BLaER1 treated with 17β-estradiol and CSF1 and Interleukin-3, amounts not matched to agents 10 nM and 100 nM (cell line): ENCODE results near the gene NPDC1.

ENCODE experiments used
- H3K27ac ChIP-seq, 11 experiments: shearing (Covaris generic); formaldehyde crosslinking; 2 replicates each; pipeline ENCODE4 v1.8.1; 2022
- H3K27me3 ChIP-seq, 11 experiments: shearing (Covaris generic); formaldehyde crosslinking; 2 replicates each; pipeline ENCODE4 v1.8.1; 2022
- H3K36me3 ChIP-seq, 11 experiments: shearing (Covaris generic); formaldehyde crosslinking; 2 replicates each; pipeline ENCODE4 v1.8.1; 2022
- H3K4me1 ChIP-seq, 10 experiments: shearing (Covaris generic); formaldehyde crosslinking; 2 replicates each; pipeline ENCODE4 v1.8.1; 2022
- H3K4me2 ChIP-seq, 11 experiments: shearing (Covaris generic); formaldehyde crosslinking; 2 replicates each; pipeline ENCODE4 v1.8.1; 2022
- H3K4me3 ChIP-seq, 10 experiments: shearing (Covaris generic); formaldehyde crosslinking; 2 replicates each; pipeline ENCODE4 v1.8.1; 2022
- H3K9ac ChIP-seq, 11 experiments: shearing (Covaris generic); formaldehyde crosslinking; 2 replicates each; pipeline ENCODE4 v1.8.1; 2022
- H3K9me3 ChIP-seq, 11 experiments: shearing (Covaris generic); formaldehyde crosslinking; replicated peaks in 1 of 11; 2 replicates each; pipeline ENCODE4 v1.8.1; 2022
- H4K20me1 ChIP-seq, 11 experiments: shearing (Covaris generic); formaldehyde crosslinking; 2 replicates each; pipeline ENCODE4 v1.8.1; 2022
- Cebpa-rat ChIP-seq, 11 experiments: shearing (Covaris generic); IDR thresholded peaks; 2 replicates each; pipeline ENCODE4 v1.8.1; 2022

NPDC1 gene

GRCh38 chr9:137042751-137043727 lies 2.9 kb downstream of the NPDC1 start:
- no peak for TF ChIP-seq Cebpa-rat (IDR thresholded peaks at IDR 0.05)
- peak overlapping the region; percentile 95 to 100 (median 99) for H3K4me2 ChIP-seq
- H3K27me3 ChIP-seq = peaks cover 13 to 39% (median 32%) of the 10 kb centered on the region in 11 experiments

GRCh38 chr9:137041124-137041523 lies 4.9 kb downstream of the NPDC1 start:
- H3K27ac ChIP-seq = peak overlapping the region in 8 of 11 experiments; percentile 5 to 57 (median 32); a peak in 14 of 22 replicates
- H3K27me3 ChIP-seq = peaks cover 0 to 21% (median 15%) of the 10 kb centered on the region in 11 experiments; a peak in 15 of 22 replicates
- no peak for TF ChIP-seq Cebpa-rat (IDR thresholded peaks at IDR 0.05)
- peak overlapping the region in 5 of 10 experiments; percentile 6 to 59 (median 29); a peak in 9 of 20 replicates for H3K4me3 ChIP-seq
- H3K4me2 ChIP-seq = peak overlapping the region; percentile 95 to 100 (median 99)
- H3K9me3 ChIP-seq = no peaks in the 10 kb centered on the region
- peaks cover 46 to 95% (median 84%) of the 10 kb centered on the region in 11 experiments for H4K20me1 ChIP-seq
- H3K36me3 ChIP-seq = peaks cover 32 to 51% (median 43%) of the 10 kb centered on the region in 11 experiments
- peaks cover 54 to 88% (median 69%) of the 10 kb centered on the region in 10 experiments for H3K4me1 ChIP-seq
- H3K9ac ChIP-seq = peak overlapping the region in 10 of 11 experiments; percentile 13 to 63 (median 50); a peak in 19 of 22 replicates

More at GRCh38 chr9:137042751-137043727, 2.9 kb downstream of the NPDC1 start:
- Histone ChIP-seq H3K9me3 (no peaks in the 10 kb centered on the region), H4K20me1 (peaks cover 43 to 88% (median 76%) of the 10 kb centered on the region in 11 experiments), H3K4me1 (peaks cover 54 to 83% (median 70%) of the 10 kb centered on the region in 10 experiments), H3K27ac (peak overlapping the region in 3 of 11 experiments; percentile 18 to 70 (median 37); a peak in 1 of 22 replicates), H3K9ac (peak overlapping the region in 10 of 11 experiments; percentile 8 to 84 (median 72); a peak in 19 of 22 replicates), H3K4me3 (peak overlapping the region in 7 of 10 experiments; percentile 72 to 85 (median 82); a peak in 12 of 20 replicates), H3K36me3 (peaks cover 21 to 33% (median 27%) of the 10 kb centered on the region in 11 experiments)

GRCh38 chr9:137040568-137040967 lies 5.4 kb downstream of the NPDC1 start:
- peak overlapping the region; percentile 95 to 100 (median 99) for H3K4me2 ChIP-seq
- peaks cover 51 to 98% (median 88%) of the 10 kb centered on the region in 11 experiments for H4K20me1 ChIP-seq
- H3K27me3 ChIP-seq = peaks cover 0 to 16% (median 10%) of the 10 kb centered on the region in 11 experiments; a peak in 14 of 22 replicates
- TF ChIP-seq Cebpa-rat (IDR thresholded peaks at IDR 0.05) = no peak
- H3K9ac ChIP-seq = peak overlapping the region in 9 of 11 experiments; percentile 13 to 63 (median 52); a peak in 15 of 22 replicates
- H3K4me3 ChIP-seq = peak overlapping the region in 4 of 10 experiments; percentile 6 to 59 (median 39); a peak in 5 of 20 replicates
- peaks cover 58 to 88% (median 71%) of the 10 kb centered on the region in 10 experiments for H3K4me1 ChIP-seq
- H3K9me3 ChIP-seq = no peaks in the 10 kb centered on the region
- H3K36me3 ChIP-seq = peaks cover 32 to 56% (median 49%) of the 10 kb centered on the region in 11 experiments
- H3K27ac ChIP-seq = peak overlapping the region in 7 of 11 experiments; percentile 5 to 57 (median 35); a peak in 10 of 22 replicates

GRCh38 chr9:137039611-137040366 lies 6.2 kb downstream of the NPDC1 start:
- no peak overlapping the region for H3K9ac ChIP-seq
- no peak for TF ChIP-seq Cebpa-rat (IDR thresholded peaks at IDR 0.05)
- H3K4me1 ChIP-seq = peaks cover 58 to 88% (median 71%) of the 10 kb centered on the region in 10 experiments
- H3K27me3 ChIP-seq = peaks cover 0 to 8% (median 2%) of the 10 kb centered on the region in 11 experiments; a peak in 7 of 22 replicates
- H3K4me3 ChIP-seq = no peak overlapping the region
- H3K36me3 ChIP-seq = peaks cover 32 to 58% (median 52%) of the 10 kb centered on the region in 11 experiments
- H3K9me3 ChIP-seq = no peaks in the 10 kb centered on the region
- H3K27ac ChIP-seq = no peak overlapping the region
- H4K20me1 ChIP-seq = peaks cover 43 to 97% (median 85%) of the 10 kb centered on the region in 11 experiments
- H3K4me2 ChIP-seq = peak overlapping the region in 1 of 11 experiments; percentile 15; a peak in 1 of 22 replicates

- H3K27ac ChIP-seq = no peak overlapping the region
- H4K20me1 ChIP-seq = peaks cover 34 to 91% (median 76%) of the 10 kb centered on the region in 11 experiments
- no peaks in the 10 kb centered on the region for H3K9me3 ChIP-seq
- H3K4me1 ChIP-seq = peaks cover 55 to 84% (median 69%) of the 10 kb centered on the region in 10 experiments
- no peak overlapping the region; a peak in 1 of 20 replicates for H3K4me3 ChIP-seq
- 0 out of 22 replicates have a peak overlapping the region, but pooled peaks of 2 of the 11 experiments have one; percentile 23 to 26 for H3K9ac ChIP-seq
- no peak for TF ChIP-seq Cebpa-rat (IDR thresholded peaks at IDR 0.05)
- H3K36me3 ChIP-seq = peaks cover 32 to 58% (median 52%) of the 10 kb centered on the region in 11 experiments
- no peaks in the 10 kb centered on the region for H3K27me3 ChIP-seq
- peak overlapping the region in 1 of 11 experiments; percentile 15; a peak in 1 of 22 replicates for H3K4me2 ChIP-seq
These were observed 7.1 kb downstream of the NPDC1 start for GRCh38 chr9:137038916-137039315.

GRCh38 chr9:137037483-137037882 lies 8.5 kb downstream of the NPDC1 start:
- Histone ChIP-seq H3K27ac (no peak overlapping the region; a peak in 1 of 22 replicates), H3K4me3 (no peak overlapping the region), H3K36me3 (peaks cover 32 to 58% (median 52%) of the 10 kb centered on the region in 11 experiments), H3K9me3 (no peaks in the 10 kb centered on the region), H3K27me3 (no peaks in the 10 kb centered on the region), H3K4me2 (0 out of 22 replicates have a peak overlapping the region, but pooled peaks of 3 of the 11 experiments have one; percentile 4 to 92 (median 5)), H3K9ac (peak overlapping the region in 2 of 11 experiments; percentile 20 to 30; a peak in 2 of 22 replicates), H4K20me1 (peaks cover 20 to 77% (median 62%) of the 10 kb centered on the region in 11 experiments), H3K4me1 (peaks cover 47 to 76% (median 69%) of the 10 kb centered on the region in 10 experiments)
- TF ChIP-seq Cebpa-rat (IDR thresholded peaks at IDR 0.05) = no peak

GRCh38 chr9:137037035-137037434 lies 8.9 kb downstream of the NPDC1 start:
- H3K27ac ChIP-seq = peak overlapping the region in 1 of 11 experiments; percentile 16; a peak in 1 of 22 replicates

More at GRCh38 chr9:137037035-137037434, 8.9 kb downstream of the NPDC1 start:
- Histone ChIP-seq H3K4me2 (peak overlapping the region in 3 of 11 experiments; percentile 4 to 92 (median 5); a peak in 1 of 22 replicates), H3K27me3 (no peaks in the 10 kb centered on the region), H3K9ac (peak overlapping the region in 4 of 11 experiments; percentile 25 to 72 (median 36); a peak in 4 of 22 replicates), H4K20me1 (peaks cover 16 to 72% (median 60%) of the 10 kb centered on the region in 11 experiments), H3K4me1 (peaks cover 43 to 75% (median 67%) of the 10 kb centered on the region in 10 experiments), H3K9me3 (no peaks in the 10 kb centered on the region), H3K4me3 (no peak overlapping the region), H3K36me3 (peaks cover 32 to 58% (median 51%) of the 10 kb centered on the region in 11 experiments)
- no peak for TF ChIP-seq Cebpa-rat (IDR thresholded peaks at IDR 0.05)
